NT2/D1 (cell line): ENCODE data around the gene PLBD1.

ENCODE experiments used
- DNase-seq: peaks from one replicate; pipeline ENCODE4 v3.0.0-alpha.2; 2011; ENCODE audit warnings: low read depth, low spot score
- H3K27me3 ChIP-seq: 2 replicates; pipeline ENCODE4 v1.6.0; 2011; ENCODE audit warnings: mild to moderate bottlenecking; ENCODE audit not compliant: insufficient read length, insufficient read depth
- H3K36me3 ChIP-seq: 2 replicates; pipeline ENCODE4 v1.6.1; 2011; ENCODE audit warnings: mild to moderate bottlenecking, low read length, mixed read lengths; ENCODE audit not compliant: insufficient read depth, insufficient read length
- H3K4me1 ChIP-seq: 2 replicates; pipeline ENCODE4 v1.5.1; 2011; ENCODE audit not compliant: insufficient read depth, insufficient read length
- H3K4me3 ChIP-seq: 2 replicates; pipeline ENCODE4 v1.5.1; 2011; ENCODE audit warnings: low read depth; ENCODE audit not compliant: insufficient read length
- H3K9ac ChIP-seq: 2 replicates; pipeline ENCODE4 v1.6.0; 2011; ENCODE audit warnings: low read depth; ENCODE audit not compliant: insufficient read length
- H3K9me3 ChIP-seq: 2 replicates; pipeline ENCODE4 v1.5.1; 2011; ENCODE audit warnings: mild to moderate bottlenecking, low read length; ENCODE audit not compliant: insufficient read depth
- SUZ12 ChIP-seq: IDR thresholded peaks from 2 replicates; pipeline ENCODE4 v1.6.1; 2011; ENCODE audit not compliant: insufficient read length, insufficient read depth; ENCODE audit errors: extremely low read depth
- YY1 ChIP-seq: IDR thresholded peaks from 2 replicates; pipeline ENCODE4 v1.6.1; 2011; ENCODE audit not compliant: insufficient read length, insufficient read depth
- ZNF274 ChIP-seq: IDR thresholded peaks from 2 replicates; pipeline ENCODE4 v1.6.1; 2011; ENCODE audit warnings: mild to moderate bottlenecking, low read depth, low read length

The PLBD1 gene

GRCh38 chr12:14567351-14568162, at the start of gene PLBD1:
Gene PLBD1, minus strand, starts transcription at chr12:14567883. Its CDS starts 187 bp downstream, at chr12:14567696.
- DNase-seq, result peak; percentile 74
- Histone ChIP-seq H3K9me3 (no peaks in the 10 kb centered on the region), H3K27me3 (peaks cover 4% of the 10 kb centered on the region), H3K4me1 (no peaks in the 10 kb centered on the region), H3K36me3 (no peaks in the 10 kb centered on the region), H3K4me3 (peak within 1 kb of the TSS; percentile 62), H3K9ac (peak within 1 kb of the TSS; percentile 72)
- TF ChIP-seq ZNF274, result no peak

- Histone ChIP-seq H3K9me3 (peaks cover 19% of the 10 kb centered on the region), H3K27me3 (no peaks in the 10 kb centered on the region), H3K36me3 (no peaks in the 10 kb centered on the region), H3K4me3 (no peak overlapping the region), H3K9ac (no peak overlapping the region), H3K4me1 (no peaks in the 10 kb centered on the region)
- no peak for DNase-seq
- TF ChIP-seq SUZ12, result no peak
- no peak for TF ChIP-seq ZNF274
- no peak for TF ChIP-seq YY1
Observed at GRCh38 chr12:14614704-14615121, 47.0 kb upstream of the PLBD1 start.

- Histone ChIP-seq H3K27me3 (no peaks in the 10 kb centered on the region), H3K9ac (no peak overlapping the region), H3K4me3 (no peak overlapping the region), H3K4me1 (no peaks in the 10 kb centered on the region), H3K36me3 (no peaks in the 10 kb centered on the region), H3K9me3 (peaks cover 19% of the 10 kb centered on the region)
- TF ChIP-seq SUZ12 (no peak), YY1 (no peak), ZNF274 (no peak)
- no peak for DNase-seq
Observed at GRCh38 chr12:14613718-14614117, 46.0 kb upstream of the PLBD1 start.

- Histone ChIP-seq H3K4me1 (no peaks in the 10 kb centered on the region), H3K9ac (no peak overlapping the region), H3K36me3 (no peaks in the 10 kb centered on the region), H3K4me3 (no peak overlapping the region), H3K9me3 (peaks cover 20% of the 10 kb centered on the region), H3K27me3 (no peaks in the 10 kb centered on the region)
- no peak for DNase-seq
- TF ChIP-seq SUZ12, result no peak
- TF ChIP-seq YY1, result no peak
- no peak for TF ChIP-seq ZNF274
Observed at GRCh38 chr12:14612898-14613445, 45.3 kb upstream of the PLBD1 start.

- H3K4me3 ChIP-seq, result no peak overlapping the region
- H3K4me1 ChIP-seq, result no peaks in the 10 kb centered on the region
- H3K9me3 ChIP-seq, result peaks cover 26% of the 10 kb centered on the region
- H3K36me3 ChIP-seq, result no peaks in the 10 kb centered on the region
- H3K9ac ChIP-seq, result no peak overlapping the region
- H3K27me3 ChIP-seq, result no peaks in the 10 kb centered on the region
- TF ChIP-seq YY1 (no peak), ZNF274 (no peak), SUZ12 (no peak)
- no peak for DNase-seq
Observed at GRCh38 chr12:14612250-14612649, 44.6 kb upstream of the PLBD1 start.

GRCh38 chr12:14611640-14612203, 44.0 kb upstream of the PLBD1 start:
- Histone ChIP-seq H3K9ac (no peak overlapping the region), H3K4me1 (no peaks in the 10 kb centered on the region), H3K36me3 (no peaks in the 10 kb centered on the region), H3K9me3 (peaks cover 31% of the 10 kb centered on the region), H3K4me3 (no peak overlapping the region), H3K27me3 (no peaks in the 10 kb centered on the region)
- no peak for TF ChIP-seq YY1
- no peak for TF ChIP-seq SUZ12
- TF ChIP-seq ZNF274, result no peak
- DNase-seq, result no peak

- Histone ChIP-seq H3K27me3 (no peaks in the 10 kb centered on the region), H3K4me1 (no peaks in the 10 kb centered on the region), H3K36me3 (no peaks in the 10 kb centered on the region), H3K9ac (no peak overlapping the region), H3K4me3 (no peak overlapping the region), H3K9me3 (peaks cover 56% of the 10 kb centered on the region)
- DNase-seq, result no peak
- TF ChIP-seq SUZ12 (no peak), YY1 (no peak), ZNF274 (no peak)
Observed at GRCh38 chr12:14607568-14607967, 39.9 kb upstream of the PLBD1 start.
